Measurements from ENCODE around the gene GALNT4.
A peak's percentile ranks its signal among the peaks of the same experiment; 100 is the strongest.

GALNT4 gene

GRCh38 chr12:89492883-89493282 is 31.7 kb downstream of the GALNT4 start:
- H3K4me3 ChIP-seq (ENCODE audit: severe bottlenecking) = no peak overlapping the region
- ATAC-seq (ENCODE audit: low read depth) (no peak), DNase-seq (ENCODE audit: low spot score) (no peak)
- H3K36me3 ChIP-seq (ENCODE audit: low read depth) = peaks cover 11% of the 10 kb centered on the region
- TF ChIP-seq CTCF (IDR thresholded peaks at IDR 0.05; ENCODE audit: poor library complexity, severe bottlenecking) = no peak
- no peaks in the 10 kb centered on the region for H3K9me3 ChIP-seq (ENCODE audit: severe bottlenecking)
- no peaks in the 10 kb centered on the region for H3K27me3 ChIP-seq (ENCODE audit: insufficient read depth, poor library complexity, severe bottlenecking)
- no peak overlapping the region for H3K27ac ChIP-seq (ENCODE audit: poor library complexity, severe bottlenecking)
- H3K4me1 ChIP-seq (ENCODE audit: insufficient read depth, poor library complexity, severe bottlenecking) = no peaks in the 10 kb centered on the region

- DNase-seq (ENCODE audit: low spot score) (no peak), ATAC-seq (ENCODE audit: low read depth) (no peak)
- peaks cover 3% of the 10 kb centered on the region for H3K36me3 ChIP-seq (ENCODE audit: low read depth)
- no peak overlapping the region for H3K27ac ChIP-seq (ENCODE audit: poor library complexity, severe bottlenecking)
- H3K27me3 ChIP-seq (ENCODE audit: insufficient read depth, poor library complexity, severe bottlenecking) = no peaks in the 10 kb centered on the region
- no peak for TF ChIP-seq CTCF (IDR thresholded peaks at IDR 0.05; ENCODE audit: poor library complexity, severe bottlenecking)
- no peaks in the 10 kb centered on the region for H3K9me3 ChIP-seq (ENCODE audit: severe bottlenecking)
- no peak overlapping the region for H3K4me3 ChIP-seq (ENCODE audit: severe bottlenecking)
- no peaks in the 10 kb centered on the region for H3K4me1 ChIP-seq (ENCODE audit: insufficient read depth, poor library complexity, severe bottlenecking)
Measured at GRCh38 chr12:89490922-89491321, 33.7 kb downstream of the GALNT4 start.

GRCh38 chr12:89486264-89486663 is 38.3 kb downstream of the GALNT4 start:
- Histone ChIP-seq H3K4me1 (ENCODE audit: insufficient read depth, poor library complexity, severe bottlenecking) (no peaks in the 10 kb centered on the region), H3K27me3 (ENCODE audit: insufficient read depth, poor library complexity, severe bottlenecking) (no peaks in the 10 kb centered on the region), H3K36me3 (ENCODE audit: low read depth) (peaks cover 4% of the 10 kb centered on the region; the same call in 1 of the 2 replicates), H3K9me3 (ENCODE audit: severe bottlenecking) (no peaks in the 10 kb centered on the region), H3K4me3 (ENCODE audit: severe bottlenecking) (no peak overlapping the region), H3K27ac (ENCODE audit: poor library complexity, severe bottlenecking) (no peak overlapping the region)
- ATAC-seq (ENCODE audit: low read depth) = no peak
- TF ChIP-seq CTCF (IDR thresholded peaks at IDR 0.05; ENCODE audit: poor library complexity, severe bottlenecking) = no peak
- DNase-seq (ENCODE audit: low spot score) = no peak

- peaks cover 5% of the 10 kb centered on the region for H3K36me3 ChIP-seq (ENCODE audit: low read depth)
- TF ChIP-seq CTCF (IDR thresholded peaks at IDR 0.05; ENCODE audit: poor library complexity, severe bottlenecking) = no peak
- no peak overlapping the region for H3K27ac ChIP-seq (ENCODE audit: poor library complexity, severe bottlenecking)
- H3K4me1 ChIP-seq (ENCODE audit: insufficient read depth, poor library complexity, severe bottlenecking) = peaks cover 1% of the 10 kb centered on the region
- no peak overlapping the region for H3K4me3 ChIP-seq (ENCODE audit: severe bottlenecking)
- H3K9me3 ChIP-seq (ENCODE audit: severe bottlenecking) = no peaks in the 10 kb centered on the region
- no peak for DNase-seq (ENCODE audit: low spot score)
- no peaks in the 10 kb centered on the region for H3K27me3 ChIP-seq (ENCODE audit: insufficient read depth, poor library complexity, severe bottlenecking)
- ATAC-seq (ENCODE audit: low read depth) = peak; percentile 44; the same call in 1 of the 3 replicates
Measured at GRCh38 chr12:89484470-89484869, 40.1 kb downstream of the GALNT4 start.

- ATAC-seq (ENCODE audit: low read depth) (no peak), DNase-seq (ENCODE audit: low spot score) (no peak)
- TF ChIP-seq CTCF (IDR thresholded peaks at IDR 0.05; ENCODE audit: poor library complexity, severe bottlenecking) = no peak
Measured at GRCh38 chr12:89481213-89481914, 43.2 kb downstream of the GALNT4 start.

More at GRCh38 chr12:89481213-89481914, 43.2 kb downstream of the GALNT4 start:
- no peaks in the 10 kb centered on the region for H3K27me3 ChIP-seq (ENCODE audit: insufficient read depth, poor library complexity, severe bottlenecking)
- no peak overlapping the region for H3K27ac ChIP-seq (ENCODE audit: poor library complexity, severe bottlenecking)
- H3K9me3 ChIP-seq (ENCODE audit: severe bottlenecking) = no peaks in the 10 kb centered on the region
- no peak overlapping the region for H3K4me3 ChIP-seq (ENCODE audit: severe bottlenecking)
- H3K36me3 ChIP-seq (ENCODE audit: low read depth) = peaks cover 8% of the 10 kb centered on the region
- peaks cover 9% of the 10 kb centered on the region for H3K4me1 ChIP-seq (ENCODE audit: insufficient read depth, poor library complexity, severe bottlenecking)
